GM19099 (cell line): Measurements from ENCODE around the gene ZIC2.

Source experiments
- POLR2A ChIP-seq: IDR thresholded peaks from 3 replicates; pipeline ENCODE4 v1.6.1; 2011; ENCODE audit warnings: low read depth; ENCODE audit not compliant: insufficient read length; ENCODE audit errors: extremely low read depth

Gene ZIC2

DNA sequence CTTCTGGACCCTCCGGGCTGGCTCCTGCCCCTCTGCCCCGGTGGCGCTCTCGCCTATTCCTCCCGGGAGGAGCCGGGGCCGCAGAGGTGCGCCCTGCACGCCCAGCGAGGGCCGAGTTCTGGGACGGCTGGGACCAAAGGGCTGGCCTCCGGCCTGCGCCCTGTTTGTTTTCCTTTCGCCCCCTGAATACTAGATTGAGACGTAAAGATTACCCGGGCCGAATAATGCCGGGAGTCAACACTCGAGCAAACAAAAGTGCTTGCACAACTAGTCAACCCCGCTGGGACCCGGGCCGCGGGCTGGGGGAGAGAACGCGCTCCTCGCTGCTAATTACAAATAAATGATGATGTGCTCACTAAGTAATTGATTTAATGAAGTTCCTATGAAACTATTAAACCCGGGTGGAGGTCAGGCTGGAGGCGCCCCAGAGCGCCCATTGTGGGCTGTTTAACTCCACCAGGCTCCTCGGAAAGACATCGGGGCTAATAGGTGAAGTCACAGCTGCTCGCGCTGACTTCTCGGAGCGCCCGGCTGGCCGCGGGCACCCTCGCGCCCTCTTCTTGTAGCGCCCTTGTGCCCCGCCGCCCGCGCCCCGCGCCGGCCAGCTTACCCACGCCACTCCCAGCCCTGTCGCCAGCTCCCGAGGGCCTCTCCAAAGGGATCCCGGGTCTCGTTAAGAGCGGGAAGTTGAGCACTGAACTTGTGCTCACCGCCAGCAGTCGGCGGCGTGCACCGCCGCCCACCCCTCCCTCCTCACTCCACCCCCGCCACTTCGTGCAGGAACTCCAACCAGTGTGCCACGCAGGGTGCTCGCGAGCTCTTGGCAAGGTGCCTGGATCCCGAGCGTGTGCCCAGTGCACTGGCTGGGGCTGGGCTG lies 24.9 kb upstream of the ZIC2 start:
- no peak for TF ChIP-seq POLR2A

DNA sequence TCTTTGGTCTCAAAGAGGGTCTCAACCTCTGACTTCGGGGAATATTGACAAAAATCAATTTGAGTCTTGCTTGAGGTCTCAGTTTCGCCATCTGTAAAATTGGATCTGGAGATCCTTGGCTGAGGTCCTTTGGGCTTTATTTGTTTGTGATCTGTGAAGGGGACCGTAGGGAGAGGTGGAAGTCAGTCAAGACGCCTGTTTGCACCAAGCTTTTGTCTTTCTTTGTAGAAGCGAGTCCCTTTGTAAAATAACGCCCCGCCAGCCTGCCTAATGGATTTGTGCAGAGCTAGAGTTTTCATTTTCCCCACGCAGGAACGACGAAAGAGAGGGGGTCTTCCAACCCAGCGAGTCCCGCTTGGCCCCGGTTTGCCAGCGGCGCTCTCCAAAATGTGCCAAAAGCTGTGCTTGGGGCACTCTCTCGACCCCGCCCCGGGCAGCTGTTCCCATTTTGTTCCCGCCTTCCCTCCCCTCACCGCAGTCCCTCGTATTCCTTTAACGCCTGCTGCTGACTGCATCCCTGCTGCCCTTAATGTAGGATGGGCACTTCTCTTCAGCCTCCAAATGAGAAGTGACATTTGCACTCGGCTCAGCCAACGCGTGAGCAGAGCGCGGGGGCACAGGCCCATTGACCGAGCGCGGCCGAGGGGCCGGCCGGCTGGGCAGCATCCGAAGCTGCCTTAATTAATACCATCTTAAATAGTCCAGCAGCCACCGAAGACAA lies 23.0 kb upstream of the ZIC2 start:
- TF ChIP-seq POLR2A = no peak

DNA sequence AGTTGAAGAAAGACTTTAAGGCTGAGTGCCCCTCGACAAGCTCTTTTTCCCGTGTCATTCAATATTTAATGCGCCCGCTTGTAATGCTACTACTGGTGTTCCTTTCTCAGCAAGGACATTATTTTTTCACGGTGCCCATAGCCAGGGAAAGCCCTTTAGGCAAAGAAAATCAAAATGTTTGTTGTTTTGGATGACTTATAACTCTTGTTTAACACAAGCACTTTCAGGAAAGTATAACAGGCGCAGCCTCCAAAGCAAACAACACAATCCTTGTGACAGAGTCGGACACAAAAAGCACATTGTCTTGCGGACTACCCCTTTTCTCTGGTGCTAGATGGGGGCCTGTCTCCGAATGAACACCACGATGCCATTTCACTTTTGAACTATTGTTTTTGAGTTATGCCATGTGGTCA lies 22.5 kb upstream of the ZIC2 start:
- TF ChIP-seq POLR2A = no peak

DNA sequence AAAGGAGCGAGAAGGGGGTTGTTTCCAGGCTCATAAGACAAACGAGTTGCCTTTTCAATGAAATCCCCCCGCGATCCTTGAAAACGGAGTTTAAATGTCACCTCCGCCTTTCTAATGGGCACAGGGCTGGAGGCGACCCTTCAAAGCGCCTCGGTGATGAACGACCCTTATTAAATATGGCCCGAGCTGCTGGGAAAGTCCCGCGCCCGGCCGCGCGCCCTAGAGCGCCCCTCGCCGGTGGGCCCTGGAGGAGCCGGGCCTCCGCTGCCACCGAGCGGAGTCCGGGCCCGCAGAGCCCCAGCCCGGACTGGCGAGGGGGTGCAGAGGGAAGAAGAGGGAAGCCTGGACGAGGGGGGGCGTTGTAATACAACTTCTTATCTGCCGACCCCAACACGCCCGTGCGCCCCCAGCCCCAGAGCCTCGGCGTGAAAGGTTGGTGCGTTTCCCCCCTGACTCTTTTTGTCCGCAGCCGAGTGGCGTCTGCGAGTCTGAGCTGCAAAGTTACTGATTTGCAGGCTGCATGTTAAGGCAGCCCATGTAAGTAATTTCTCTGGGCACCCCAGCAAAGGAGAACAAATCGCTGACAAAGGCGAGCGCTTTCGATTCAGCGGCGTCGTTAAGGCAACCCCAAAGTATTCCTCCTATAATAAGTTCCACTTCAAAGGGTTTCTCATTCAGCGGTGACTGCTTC lies 21.9 kb upstream of the ZIC2 start:
- no peak for TF ChIP-seq POLR2A

DNA sequence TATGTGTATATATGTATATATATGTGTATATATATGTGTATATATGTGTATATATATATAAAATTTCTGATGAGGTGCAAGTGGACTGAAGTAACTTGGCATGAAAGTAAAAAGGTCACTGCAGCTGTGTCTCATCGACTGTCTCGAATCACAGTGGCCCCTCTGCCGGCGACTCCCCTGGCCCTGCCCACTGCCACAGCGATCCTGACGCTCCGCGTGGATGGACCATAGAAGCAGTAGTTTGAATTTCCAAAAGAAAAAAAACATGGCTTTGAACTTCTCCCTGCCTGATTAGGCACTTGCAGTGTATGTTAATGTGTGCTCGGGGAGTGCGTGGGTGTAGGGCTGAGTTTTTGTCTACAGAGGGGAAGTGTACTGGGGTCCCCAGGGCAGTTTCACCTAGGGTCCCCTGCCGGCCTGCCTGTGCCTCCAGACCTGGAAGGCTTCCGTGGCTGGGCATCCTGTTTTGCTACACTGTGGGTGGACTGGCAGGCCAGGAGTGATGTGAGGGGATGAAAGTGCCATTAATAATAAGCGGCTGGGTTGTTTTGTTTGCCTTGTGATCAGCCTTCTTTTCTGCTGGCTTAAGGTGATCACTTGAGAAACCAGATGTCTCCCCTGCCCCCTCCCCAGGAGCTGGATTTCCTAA lies 20.8 kb upstream of the ZIC2 start:
- TF ChIP-seq POLR2A = no peak

DNA sequence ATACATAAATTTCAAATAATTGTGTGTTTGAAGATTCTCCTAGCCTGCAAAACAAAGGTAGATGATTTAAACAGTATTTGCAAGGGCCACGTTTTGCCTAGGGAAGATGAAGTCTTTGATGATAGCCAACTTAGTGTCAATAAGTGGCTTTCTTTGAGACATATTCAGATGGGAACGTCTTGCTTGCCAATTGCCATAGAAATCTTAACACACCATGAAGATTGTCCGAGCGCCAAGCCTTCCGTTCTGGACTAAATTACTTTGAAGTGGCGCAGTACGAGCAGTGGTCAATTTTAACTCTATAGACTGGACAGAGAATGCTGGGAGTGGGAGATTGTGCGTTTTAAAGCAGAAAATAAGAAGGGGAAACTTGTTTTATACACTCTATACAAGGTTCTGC lies 19.9 kb upstream of the ZIC2 start:
- TF ChIP-seq POLR2A = no peak

DNA sequence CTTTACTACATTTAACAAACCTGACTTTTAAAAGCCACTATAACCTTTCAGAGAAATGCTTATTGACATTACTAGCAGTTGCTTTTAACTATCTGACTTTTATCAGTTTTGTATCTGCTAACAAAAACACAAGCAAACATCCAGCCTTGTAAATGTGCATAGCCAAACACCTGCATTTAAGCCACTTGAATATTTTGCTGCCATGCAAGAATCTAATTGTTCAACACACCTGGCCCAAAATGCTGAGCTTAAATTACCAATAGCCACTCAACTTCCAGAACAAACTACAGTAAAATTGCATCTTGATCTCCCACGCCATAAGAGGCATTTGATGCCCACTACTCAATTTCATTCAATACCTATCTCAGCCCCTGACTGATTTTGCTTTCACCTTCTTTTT lies 19.3 kb upstream of the ZIC2 start:
- no peak for TF ChIP-seq POLR2A

DNA sequence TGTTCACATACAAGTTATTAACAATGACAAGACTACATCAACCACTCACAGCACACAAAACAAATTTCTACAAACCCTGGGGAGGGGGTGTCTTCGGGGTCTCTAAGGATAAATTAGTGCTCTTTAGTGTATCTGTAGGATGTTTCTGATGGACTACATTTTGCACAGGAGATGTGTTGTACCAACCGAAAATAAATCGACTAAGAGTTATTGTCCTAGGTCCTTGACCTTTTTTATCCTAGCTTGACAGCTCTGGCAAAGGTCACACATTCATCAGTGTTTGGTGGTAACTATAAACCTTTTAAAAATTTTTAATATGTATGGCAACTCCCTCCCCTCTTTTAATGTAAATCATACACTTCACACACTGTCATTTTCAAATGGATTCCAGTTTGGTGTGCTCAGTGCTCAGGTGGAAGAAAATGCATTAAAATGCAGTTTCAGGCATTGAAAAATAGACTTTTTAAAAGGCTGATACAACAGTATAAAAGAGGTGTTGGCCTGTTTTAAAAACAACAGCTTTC lies 17.7 kb upstream of the ZIC2 start:
- no peak for TF ChIP-seq POLR2A

DNA sequence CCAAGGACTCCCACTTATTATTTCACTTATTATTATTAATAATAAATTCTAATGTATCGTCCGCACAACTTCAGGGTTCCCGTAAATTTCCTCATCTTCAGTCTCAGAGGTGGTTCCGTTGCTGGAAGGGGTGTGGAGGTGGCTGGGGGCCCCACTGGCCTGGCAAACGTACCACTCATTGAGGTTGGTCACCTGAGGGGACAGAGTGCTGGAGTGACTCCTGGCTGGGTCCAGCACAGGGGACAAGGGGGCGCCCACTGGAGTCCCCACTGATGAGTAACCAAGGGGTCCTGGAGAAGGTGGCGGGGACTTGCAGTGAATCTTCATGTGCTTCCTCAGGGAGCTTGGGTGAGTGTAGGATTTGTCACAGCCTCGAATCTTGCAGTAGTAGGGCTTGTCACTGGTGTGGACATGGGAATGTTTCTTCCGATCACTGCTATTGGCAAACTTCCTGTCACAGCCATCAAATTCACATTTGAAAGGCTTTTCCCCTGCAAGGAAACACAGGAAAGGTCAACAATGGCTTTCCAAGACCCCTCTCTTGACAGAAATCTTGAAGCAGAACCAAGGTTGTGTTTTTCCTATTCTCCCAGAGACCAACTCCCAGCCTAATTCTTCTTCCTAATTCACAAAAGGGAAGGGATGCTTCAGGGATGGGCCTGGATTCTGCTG lies 16.1 kb upstream of the ZIC2 start:
- no peak for TF ChIP-seq POLR2A

DNA sequence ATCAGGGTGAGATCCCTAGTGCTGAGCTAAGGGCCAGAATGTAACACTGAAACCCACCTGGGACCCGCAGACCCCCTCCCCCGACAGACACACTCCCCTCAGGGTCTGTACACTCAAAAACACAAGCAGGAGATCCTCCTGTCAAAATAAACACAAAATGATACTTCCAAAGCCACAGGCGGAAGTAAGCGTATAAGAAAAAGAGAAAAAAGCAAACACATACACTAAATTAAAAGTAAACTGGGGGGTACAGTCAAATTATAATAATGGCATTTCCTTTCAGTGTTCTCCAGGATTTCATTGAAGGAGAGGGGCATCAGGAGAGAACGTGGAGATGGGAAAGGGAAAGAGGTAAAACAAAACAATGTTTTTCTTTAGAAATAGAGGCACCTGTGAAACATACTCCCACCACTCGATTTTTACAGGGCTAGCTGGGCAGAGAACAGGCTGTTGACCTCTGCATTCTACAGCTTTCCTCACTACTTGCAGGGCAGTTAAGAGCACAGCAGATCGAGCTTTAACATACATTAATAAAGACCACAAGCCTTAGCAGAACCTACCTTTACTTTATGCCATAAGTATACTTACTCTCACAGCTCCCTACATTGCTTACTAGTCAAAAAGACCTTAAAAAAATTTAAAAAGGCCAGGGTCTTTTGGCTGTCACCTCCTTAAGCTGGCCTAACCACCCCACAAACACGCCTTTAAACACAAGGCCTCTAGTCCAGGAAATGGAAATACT lies 15.3 kb upstream of the ZIC2 start:
- TF ChIP-seq POLR2A = no peak

DNA sequence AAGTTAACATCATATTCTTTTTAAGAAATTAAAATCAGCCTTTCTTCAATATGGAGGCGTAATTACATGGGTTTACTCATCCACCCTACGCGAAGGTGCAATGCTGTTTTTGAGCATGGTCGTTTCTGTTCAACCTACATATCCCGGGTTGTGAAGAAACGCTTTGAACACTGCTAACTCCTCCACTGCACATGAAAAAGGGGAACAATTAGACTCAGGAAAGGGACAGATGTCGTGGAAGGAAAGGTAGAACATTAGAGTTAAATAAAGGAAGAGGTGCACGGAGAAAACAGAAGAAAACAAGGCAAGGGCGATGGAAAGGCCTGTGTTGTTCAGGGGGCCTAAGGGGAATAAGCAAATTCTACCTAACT lies 14.1 kb upstream of the ZIC2 start:
- no peak for TF ChIP-seq POLR2A

DNA sequence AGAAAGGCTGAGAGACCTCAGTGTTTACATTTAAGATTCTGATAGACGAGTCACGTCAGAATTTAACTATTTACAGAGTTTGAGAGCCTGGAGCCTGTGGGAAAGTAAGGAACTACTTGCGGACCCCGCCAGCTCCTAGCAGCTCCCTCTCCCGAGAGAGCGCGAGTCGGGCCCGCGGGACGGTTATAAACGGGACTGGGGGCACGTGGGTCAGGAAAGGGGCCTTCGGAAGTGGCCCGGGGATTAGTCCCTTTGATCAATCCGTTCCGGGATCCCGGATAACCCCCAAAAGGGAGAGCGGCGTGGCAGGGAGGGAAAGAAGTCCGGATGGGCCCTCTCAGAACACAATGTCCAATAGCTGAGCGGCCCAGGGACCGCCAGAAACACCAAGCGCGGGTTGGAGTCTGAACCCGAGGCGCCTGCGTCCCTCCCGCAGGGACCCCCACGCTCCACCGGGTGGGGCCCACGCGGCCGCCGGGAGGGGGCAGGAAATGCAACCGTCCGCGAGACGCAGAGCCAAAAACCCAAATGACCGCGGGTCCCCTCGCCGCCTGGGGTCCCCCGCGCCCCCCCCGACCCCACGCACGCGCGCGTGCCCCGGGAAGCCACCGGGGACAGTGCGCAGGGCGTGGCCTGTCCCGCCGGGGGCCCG lies 13.6 kb upstream of the ZIC2 start:
- no peak for TF ChIP-seq POLR2A
